H1 (cell line): Measurements from ENCODE around the gene IFT81. TPM values are rescaled to one million over a fixed set of nuclear protein-coding genes. Genes with fewer than 3 reads are reported as not detected.

Experiments
- CTCF ChIA-PET: fragments of 300-600 bp; sonication (Branson Sonifier 250); formaldehyde crosslinking; loops from one replicate; lab custom pipeline; 2021; ENCODE audit not compliant: partially characterized antibody; lab: Charles Lee
- POLR2A ChIA-PET: fragments of 300-600 bp; sonication (Branson Sonifier 250); formaldehyde crosslinking; loops from one replicate; lab custom pipeline; 2021; ENCODE audit warnings: inconsistent platforms; ENCODE audit not compliant: partially characterized antibody; lab: Charles Lee
- DNase-seq, 2 experiments: peaks; one replicate each; pipeline versions ENCODE4 v3.0.0 to v3.0.0-alpha.2; 2010 to 2022; ENCODE audit warnings: low spot score in 2 of 2, low read depth in 1 of 2, mixed read lengths in 1 of 2
- FAIRE-seq: peaks from 2 replicates; lab custom pipeline; 2011; peaks lifted over from hg19 to GRCh38; lab: Jason Lieb, UNC
- H2AFZ ChIP-seq: 2 replicates; pipeline ENCODE4 v1.8.1; 2012; ENCODE audit warnings: low read length, inconsistent platforms
- H2AK5ac ChIP-seq: 2 replicates; pipeline ENCODE4 v1.6.1; 2013; ENCODE audit warnings: low read depth, low read length
- H2BK120ac ChIP-seq: replicated peaks from 2 replicates; pipeline ENCODE3; 2013; ENCODE audit warnings: low read depth, low read length, inconsistent platforms
- H2BK12ac ChIP-seq: 2 replicates; pipeline ENCODE4 v1.6.1; 2013; ENCODE audit warnings: low read depth, low read length
- H2BK15ac ChIP-seq: 2 replicates; pipeline ENCODE4 v1.6.1; 2013; ENCODE audit warnings: low read length
- H2BK20ac ChIP-seq: 2 replicates; pipeline ENCODE4 v1.6.1; 2013; ENCODE audit warnings: low read length
- H2BK5ac ChIP-seq: 2 replicates; pipeline ENCODE4 v1.6.1; 2013; ENCODE audit warnings: low read depth, low read length
- H3K14ac ChIP-seq: 2 replicates; pipeline ENCODE4 v1.6.1; 2013; ENCODE audit warnings: inconsistent platforms; ENCODE audit not compliant: insufficient read length
- H3K18ac ChIP-seq: 2 replicates; pipeline ENCODE4 v1.6.1; 2013; ENCODE audit warnings: low read length; ENCODE audit errors: extremely low read depth
- H3K23ac ChIP-seq: 2 replicates; pipeline ENCODE4 v1.6.1; 2013; ENCODE audit warnings: inconsistent platforms; ENCODE audit not compliant: insufficient read length
- H3K23me2 ChIP-seq: 2 replicates; pipeline ENCODE4 v1.6.1; 2013; ENCODE audit warnings: low read depth, low read length
- H3K27ac ChIP-seq: 2 replicates; pipeline ENCODE4 v1.6.1; 2011; ENCODE audit warnings: low read depth, low read length, inconsistent platforms
- H3K27me3 ChIP-seq, 4 experiments: replicated peaks in 1 of 4; 1 replicate in 1 of 4; 2 replicates in 3 of 4; pipeline versions ENCODE4 v1.6.1 to v1.8.1; 2011 to 2013; ENCODE audit warnings: low read length in 3 of 4, mild to moderate bottlenecking in 3 of 4, inconsistent platforms in 2 of 4, mixed read lengths in 2 of 4, moderate library complexity in 1 of 4; ENCODE audit not compliant: control insufficient read depth in 3 of 4, insufficient read depth in 3 of 4; ENCODE audit errors: extremely low read depth in 1 of 4
- H3K36me3 ChIP-seq, 4 experiments: 2 replicates each; pipeline versions ENCODE4 v1.6.1 to v1.8.1; 2011 to 2013; ENCODE audit warnings: mild to moderate bottlenecking in 4 of 4, low read length in 3 of 4, moderate library complexity in 2 of 4, control low read depth in 1 of 4, inconsistent platforms in 1 of 4; ENCODE audit not compliant: insufficient read depth in 4 of 4, control insufficient read depth in 2 of 4
- H3K4ac ChIP-seq: replicated peaks from 2 replicates; pipeline ENCODE3; 2013; ENCODE audit warnings: low read length, low read depth, mixed read lengths, inconsistent platforms; ENCODE audit not compliant: insufficient read length
- H3K4me1 ChIP-seq, 4 experiments: replicated peaks in 1 of 4; 1 replicate in 1 of 4; 2 replicates in 3 of 4; pipeline versions ENCODE4 v1.6.1 to v1.8.1; 2011 to 2013; ENCODE audit warnings: low read length in 3 of 4, inconsistent platforms in 2 of 4, mixed read lengths in 1 of 4; ENCODE audit not compliant: insufficient read depth in 4 of 4, control insufficient read depth in 3 of 4
- H3K4me2 ChIP-seq, 2 experiments: 2 replicates each; pipeline versions ENCODE4 v1.6.1 to v1.8.1; 2011 to 2013; ENCODE audit warnings: low read depth in 2 of 2, low read length in 2 of 2, control low read depth in 1 of 2, inconsistent platforms in 1 of 2, mild to moderate bottlenecking in 1 of 2; ENCODE audit not compliant: insufficient read depth in 1 of 2
- H3K4me3 ChIP-seq, 4 experiments: fragments of 200-600, 300-600 bp in 1 of 4; sonication (generic), shearing (Covaris generic), sonication (Bioruptor Twin) in 1 of 4; 2 replicates each; pipeline versions ENCODE4 v1.5.1 to v1.8.1; 2011 to 2016; ENCODE audit warnings: low read length in 4 of 4, low read depth in 3 of 4, control low read depth in 2 of 4, inconsistent platforms in 2 of 4, mild to moderate bottlenecking in 2 of 4, mixed read lengths in 1 of 4, moderate library complexity in 1 of 4; ENCODE audit not compliant: insufficient read depth in 2 of 4; ENCODE audit errors: extremely low read depth in 1 of 4
- H3K56ac ChIP-seq: replicated peaks from 2 replicates; pipeline ENCODE3; 2013; ENCODE audit warnings: low read depth, mild to moderate bottlenecking, mixed read lengths, low read length, inconsistent platforms; ENCODE audit not compliant: insufficient read length
- H3K79me1 ChIP-seq: 2 replicates; pipeline ENCODE4 v1.6.1; 2013; ENCODE audit warnings: low read depth, low read length, control low read depth
- H3K79me2 ChIP-seq, 2 experiments: 2 replicates each; pipeline versions ENCODE4 v1.6.1 to v1.8.1; 2012 to 2013; ENCODE audit warnings: low read length in 2 of 2, mild to moderate bottlenecking in 2 of 2, inconsistent platforms in 1 of 2; ENCODE audit not compliant: insufficient read depth in 2 of 2, control insufficient read depth in 1 of 2
- H3K9ac ChIP-seq, 4 experiments: replicated peaks in 1 of 4; 1 replicate in 1 of 4; 2 replicates in 3 of 4; pipeline versions ENCODE4 v1.6.1 to v1.8.1; 2011 to 2013; ENCODE audit warnings: low read depth in 3 of 4, low read length in 3 of 4, control low read depth in 2 of 4, mild to moderate bottlenecking in 2 of 4, moderate library complexity in 2 of 4, inconsistent platforms in 1 of 4; ENCODE audit errors: extremely low read depth in 1 of 4
- H3K9me3 ChIP-seq, 2 experiments: 2 replicates each; pipeline versions ENCODE4 v1.6.1 to v1.8.1; 2012 to 2013; ENCODE audit warnings: mild to moderate bottlenecking in 2 of 2, moderate library complexity in 2 of 2, control low read depth in 1 of 2, inconsistent platforms in 1 of 2, low read depth in 1 of 2, low read length in 1 of 2, mixed read lengths in 1 of 2; ENCODE audit not compliant: insufficient read depth in 2 of 2
- H4K20me1 ChIP-seq, 2 experiments: replicated peaks in 1 of 2; 2 replicates each; pipeline versions ENCODE3 to v1.8.1; 2011 to 2013; ENCODE audit warnings: inconsistent platforms in 2 of 2, low read length in 2 of 2, mild to moderate bottlenecking in 1 of 2; ENCODE audit not compliant: insufficient read depth in 2 of 2, control insufficient read depth in 1 of 2
- H4K5ac ChIP-seq: 2 replicates; pipeline ENCODE4 v1.6.1; 2013; ENCODE audit warnings: low read length, low read depth, mixed read lengths, inconsistent platforms; ENCODE audit not compliant: insufficient read length
- H4K8ac ChIP-seq: 2 replicates; pipeline ENCODE4 v1.8.0; 2013; ENCODE audit warnings: mild to moderate bottlenecking, moderate library complexity, low read length, inconsistent platforms; ENCODE audit not compliant: insufficient read depth; ENCODE audit errors: extremely low read depth
- H4K91ac ChIP-seq: replicated peaks from 2 replicates; pipeline ENCODE3; 2013; ENCODE audit warnings: low read length, mixed read lengths, inconsistent platforms; ENCODE audit not compliant: insufficient read length
- CHD1 ChIP-seq: IDR thresholded peaks from 2 replicates; pipeline ENCODE4 v1.6.1; 2012; ENCODE audit warnings: low read depth, low read length, improper control_type of control experiment
- EGR1 ChIP-seq: IDR thresholded peaks from 2 replicates; pipeline ENCODE4 v1.6.1; 2011; ENCODE audit warnings: low read depth, low read length, borderline replicate concordance
- MAFK ChIP-seq: IDR thresholded peaks from 2 replicates; pipeline ENCODE4 v1.6.1; 2012; ENCODE audit warnings: low read depth, mild to moderate bottlenecking, improper control_type of control experiment, low read length
- SRF ChIP-seq: IDR thresholded peaks from 2 replicates; pipeline ENCODE4 v1.6.1; 2011; ENCODE audit warnings: mild to moderate bottlenecking, low read depth, low read length, moderate library complexity
- TAF1 ChIP-seq: IDR thresholded peaks from 2 replicates; pipeline ENCODE4 v1.6.1; 2011; ENCODE audit warnings: mild to moderate bottlenecking, low read depth, low read length
- TEAD4 ChIP-seq: IDR thresholded peaks from 2 replicates; pipeline ENCODE4 v1.6.1; 2012; ENCODE audit warnings: low read depth, low read length, inconsistent platforms, mixed read lengths
- polyA plus RNA-seq, 7 experiments: library from polyadenylated mRNA; depleted of rRNA in 3 of 7; stranded (reverse) in 5 of 7; unstranded in 2 of 7; fragments of >200 nt in 5 of 7; fragments of 200-250 nt in 2 of 7; gene quantifications; 1 replicate in 5 of 7; 2 replicates in 1 of 7; 4 replicates in 1 of 7; pipeline versions ENCODE4 v1.2.1 to v1.2.3, GENCODE V29; 2011 to 2013; ENCODE audit warnings: missing spikeins in 2 of 7, mixed read lengths in 2 of 7
- total RNA-seq: library from RNA; stranded (reverse); fragmentation: NEBNext Ultra II Directional; extraction: Animal tissue kit (Norgen Biotek cat#: 25700); gene quantifications from 2 replicates; pipeline ENCODE4 v1.2.1, GENCODE V29; 2021
- TF ChIP-seq, protein P1 (sequence below): IDR thresholded peaks from 2 replicates; pipeline ENCODE4 v1.6.1; 2011; ENCODE audit warnings: low read length, improper control_type of control experiment
- TF ChIP-seq, protein P2 (sequence below), 3 experiments: IDR thresholded peaks; 1 replicate in 2 of 3; 2 replicates in 1 of 3; pipeline versions ENCODE4 v1.5.1 to v1.6.1; 2011; ENCODE audit warnings: low read length in 3 of 3, mild to moderate bottlenecking in 3 of 3, inconsistent platforms in 2 of 3, low read depth in 1 of 3, moderate library complexity in 1 of 3; ENCODE audit not compliant: insufficient read depth in 1 of 3; ENCODE audit errors: control extremely low read depth in 1 of 3
- TF ChIP-seq, protein P3 (sequence below): IDR thresholded peaks from 2 replicates; pipeline ENCODE4 v1.6.1; 2012; ENCODE audit warnings: low read length, inconsistent platforms

IFT81 gene
- total and polyA plus RNA-seq, 2 of the 8 experiments (the other 6 are each of a cell fraction or from before 2014, with no cell fraction given) = 4.1 to 14.5 TPM

DNA sequence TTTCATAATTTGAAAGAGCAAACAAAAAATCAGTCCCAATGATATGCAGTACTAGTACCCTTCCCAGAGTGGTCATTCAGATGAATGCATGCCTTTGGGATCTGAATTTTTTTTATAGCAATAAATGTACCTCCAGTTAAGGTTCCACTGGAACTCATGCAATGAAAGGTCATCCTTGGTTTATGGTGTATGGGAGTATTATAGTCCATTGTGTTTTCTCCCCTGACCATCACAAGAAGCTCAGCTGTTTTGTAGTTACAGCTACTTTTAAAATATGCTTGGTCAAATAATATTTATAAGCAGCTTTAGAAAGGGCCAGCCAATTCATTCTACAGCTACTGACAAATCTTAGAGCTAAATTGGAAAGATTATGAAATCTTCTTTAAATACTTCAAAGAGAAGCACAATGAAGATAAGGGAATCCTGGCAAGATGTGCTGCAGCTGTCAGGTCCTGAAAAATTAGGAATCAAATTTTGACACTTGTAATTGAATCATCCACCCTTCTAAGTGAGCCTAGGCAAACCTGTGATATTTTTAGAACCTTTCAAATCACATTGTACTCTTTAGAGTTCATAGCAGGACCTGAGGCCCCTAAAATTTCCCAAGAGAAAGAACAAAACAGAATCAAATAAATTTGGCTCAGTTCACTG is 46.5 kb downstream of the IFT81 start:
- Histone ChIP-seq H3K4me3 (no peak overlapping the region), H3K23me2 (peaks cover 2% of the 10 kb centered on the region; the same call in 1 of the 2 replicates), H2BK120ac (no peak overlapping the region), H3K18ac (no peak overlapping the region), H4K5ac (no peak overlapping the region), H4K8ac (no peak overlapping the region), H3K9me3 (peaks cover 5 to 10% of the 10 kb centered on the region in 2 experiments; a peak in 3 of 4 replicates), H3K27me3 (no peaks in the 10 kb centered on the region), H3K23ac (no peak overlapping the region), H2BK15ac (no peak overlapping the region), H3K79me2 (no peaks in the 10 kb centered on the region), H2AFZ (no peak overlapping the region), H2BK20ac (no peak overlapping the region), H2AK5ac (no peak overlapping the region), H3K56ac (no peak overlapping the region), H3K4ac (no peak overlapping the region), H4K91ac (no peak overlapping the region), H3K9ac (no peak overlapping the region), H3K14ac (no peak overlapping the region), H3K4me2 (no peak overlapping the region), H2BK5ac (no peak overlapping the region), H4K20me1 (no peaks in the 10 kb centered on the region), H3K79me1 (no peaks in the 10 kb centered on the region), H3K27ac (no peak overlapping the region), H3K4me1 (peaks cover 0 to 1% (median 0%) of the 10 kb centered on the region in 4 experiments; a peak in 2 of 7 replicates), H3K36me3 (peaks cover 0 to 9% (median 3%) of the 10 kb centered on the region in 4 experiments; a peak in 5 of 8 replicates), H2BK12ac (no peak overlapping the region)
- no peak for FAIRE-seq
- no peak for DNase-seq
- POLR2A ChIA-PET = no interaction called here
- CTCF ChIA-PET = no interaction called here
- TF ChIP-seq, protein P1, sequence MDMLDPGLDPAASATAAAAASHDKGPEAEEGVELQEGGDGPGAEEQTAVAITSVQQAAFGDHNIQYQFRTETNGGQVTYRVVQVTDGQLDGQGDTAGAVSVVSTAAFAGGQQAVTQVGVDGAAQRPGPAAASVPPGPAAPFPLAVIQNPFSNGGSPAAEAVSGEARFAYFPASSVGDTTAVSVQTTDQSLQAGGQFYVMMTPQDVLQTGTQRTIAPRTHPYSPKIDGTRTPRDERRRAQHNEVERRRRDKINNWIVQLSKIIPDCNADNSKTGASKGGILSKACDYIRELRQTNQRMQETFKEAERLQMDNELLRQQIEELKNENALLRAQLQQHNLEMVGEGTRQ = no peak
- TF ChIP-seq SRF = no peak
- TF ChIP-seq TAF1 = no peak
- TF ChIP-seq, protein P2, sequence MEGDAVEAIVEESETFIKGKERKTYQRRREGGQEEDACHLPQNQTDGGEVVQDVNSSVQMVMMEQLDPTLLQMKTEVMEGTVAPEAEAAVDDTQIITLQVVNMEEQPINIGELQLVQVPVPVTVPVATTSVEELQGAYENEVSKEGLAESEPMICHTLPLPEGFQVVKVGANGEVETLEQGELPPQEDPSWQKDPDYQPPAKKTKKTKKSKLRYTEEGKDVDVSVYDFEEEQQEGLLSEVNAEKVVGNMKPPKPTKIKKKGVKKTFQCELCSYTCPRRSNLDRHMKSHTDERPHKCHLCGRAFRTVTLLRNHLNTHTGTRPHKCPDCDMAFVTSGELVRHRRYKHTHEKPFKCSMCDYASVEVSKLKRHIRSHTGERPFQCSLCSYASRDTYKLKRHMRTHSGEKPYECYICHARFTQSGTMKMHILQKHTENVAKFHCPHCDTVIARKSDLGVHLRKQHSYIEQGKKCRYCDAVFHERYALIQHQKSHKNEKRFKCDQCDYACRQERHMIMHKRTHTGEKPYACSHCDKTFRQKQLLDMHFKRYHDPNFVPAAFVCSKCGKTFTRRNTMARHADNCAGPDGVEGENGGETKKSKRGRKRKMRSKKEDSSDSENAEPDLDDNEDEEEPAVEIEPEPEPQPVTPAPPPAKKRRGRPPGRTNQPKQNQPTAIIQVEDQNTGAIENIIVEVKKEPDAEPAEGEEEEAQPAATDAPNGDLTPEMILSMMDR (IDR thresholded peaks at IDR 0.05; ENCODE audit: control extremely low read depth in 1 of 3, insufficient read depth in 1 of 3, low read depth in 1 of 3, low read length in 3 of 3) = no peak
- TF ChIP-seq, protein P3, sequence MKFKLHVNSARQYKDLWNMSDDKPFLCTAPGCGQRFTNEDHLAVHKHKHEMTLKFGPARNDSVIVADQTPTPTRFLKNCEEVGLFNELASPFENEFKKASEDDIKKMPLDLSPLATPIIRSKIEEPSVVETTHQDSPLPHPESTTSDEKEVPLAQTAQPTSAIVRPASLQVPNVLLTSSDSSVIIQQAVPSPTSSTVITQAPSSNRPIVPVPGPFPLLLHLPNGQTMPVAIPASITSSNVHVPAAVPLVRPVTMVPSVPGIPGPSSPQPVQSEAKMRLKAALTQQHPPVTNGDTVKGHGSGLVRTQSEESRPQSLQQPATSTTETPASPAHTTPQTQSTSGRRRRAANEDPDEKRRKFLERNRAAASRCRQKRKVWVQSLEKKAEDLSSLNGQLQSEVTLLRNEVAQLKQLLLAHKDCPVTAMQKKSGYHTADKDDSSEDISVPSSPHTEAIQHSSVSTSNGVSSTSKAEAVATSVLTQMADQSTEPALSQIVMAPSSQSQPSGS = no peak
- no peak for TF ChIP-seq EGR1
- no peak for TF ChIP-seq TEAD4
- no peak for TF ChIP-seq MAFK
- no peak for TF ChIP-seq CHD1
